Measurements from ENCODE around the gene ITPRIPL2.

ITPRIPL2 gene

DNA sequence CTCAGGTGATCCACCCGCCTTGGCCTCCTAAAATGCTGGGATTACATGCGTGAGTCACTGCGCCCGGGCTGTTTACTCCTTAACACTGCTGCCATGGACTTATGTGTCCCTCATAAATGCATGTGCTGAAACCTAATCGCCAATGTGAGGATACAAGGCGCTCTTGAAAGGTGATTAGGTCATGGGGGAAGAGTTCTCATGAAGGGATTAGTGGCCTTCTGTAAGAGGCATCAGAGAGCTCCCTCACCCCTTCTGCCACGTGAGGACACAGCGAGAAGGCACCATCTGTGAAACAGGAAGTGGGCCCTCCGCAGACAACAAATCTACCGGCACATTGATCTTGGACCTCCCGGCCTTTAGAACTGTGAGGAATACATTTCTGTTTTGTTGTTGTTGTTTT, 19.1 kb downstream of the ITPRIPL2 start:
- TF ChIP-seq JUND (IDR thresholded peaks at IDR 0.05; ENCODE audit: low read depth), result no peak
- in situ Hi-C loops (cut with HindIII; ENCODE audit: low pct_unique_long_range_greater_than_20kb, low sequenced_read_pairs), result no loop called here
- no peak for DNase-seq (ENCODE audit: low read depth in 1 of 2, low spot score in 1 of 2)

DNA sequence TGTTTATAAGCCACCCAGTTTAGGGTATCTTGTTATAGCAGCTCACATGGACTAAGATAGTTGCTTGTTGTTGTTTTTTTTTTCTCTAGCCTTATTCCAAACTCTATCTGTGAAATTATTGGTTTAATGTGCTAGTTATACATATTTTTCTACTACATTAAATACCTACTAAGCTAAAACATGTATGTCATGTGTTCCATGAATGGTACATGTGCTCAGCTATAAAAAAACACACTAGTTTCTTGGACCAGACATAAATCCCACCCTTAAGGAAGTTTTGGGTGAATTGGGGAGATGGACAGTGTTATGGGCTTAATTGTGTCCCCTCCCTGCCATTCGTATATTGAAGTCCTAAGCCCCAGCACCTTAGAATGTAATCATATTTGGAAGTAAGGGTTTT, 19.8 kb downstream of the ITPRIPL2 start:
- DNase-seq (ENCODE audit: low read depth in 1 of 2, low spot score in 1 of 2), result no peak
- no peak for TF ChIP-seq JUND (IDR thresholded peaks at IDR 0.05; ENCODE audit: low read depth)
- in situ Hi-C loops (cut with HindIII; ENCODE audit: low pct_unique_long_range_greater_than_20kb, low sequenced_read_pairs), result no loop called here

DNA sequence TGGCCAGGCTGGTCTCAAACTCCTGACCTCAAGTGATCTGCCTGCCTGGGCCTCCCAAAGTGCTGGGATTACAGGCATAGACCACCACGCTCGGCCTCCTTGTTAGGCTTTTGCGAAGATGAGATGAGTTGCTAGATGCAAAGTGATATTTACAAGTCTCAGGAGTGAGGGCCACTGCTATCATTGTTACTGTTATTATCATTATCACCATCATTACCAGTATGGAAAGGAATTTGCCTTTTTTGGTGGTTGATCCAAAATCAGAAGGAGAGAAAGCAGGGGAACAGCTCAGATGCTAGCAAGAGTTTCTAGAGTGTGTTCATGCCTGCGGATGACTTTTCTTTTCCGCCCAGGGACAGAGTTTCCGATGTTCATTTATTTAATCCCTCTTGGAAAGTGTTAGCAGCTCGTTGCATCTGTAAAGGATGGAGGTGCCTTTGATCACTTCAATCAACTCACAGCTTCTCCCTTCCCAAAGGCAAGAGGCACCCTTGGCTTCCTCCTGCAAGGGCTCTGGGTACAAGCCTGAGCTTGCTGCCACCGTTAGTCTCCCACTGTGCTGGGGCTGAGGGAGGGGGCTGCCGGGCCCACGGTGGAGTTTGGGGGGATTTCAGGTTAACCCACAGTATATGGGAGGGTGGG, 21.6 kb downstream of the ITPRIPL2 start:
- TF ChIP-seq JUND (IDR thresholded peaks at IDR 0.05; ENCODE audit: low read depth), result no peak
- no peak for DNase-seq (ENCODE audit: low read depth in 1 of 2, low spot score in 1 of 2)
- in situ Hi-C loops (cut with HindIII; ENCODE audit: low pct_unique_long_range_greater_than_20kb, low sequenced_read_pairs), result no loop called here

DNA sequence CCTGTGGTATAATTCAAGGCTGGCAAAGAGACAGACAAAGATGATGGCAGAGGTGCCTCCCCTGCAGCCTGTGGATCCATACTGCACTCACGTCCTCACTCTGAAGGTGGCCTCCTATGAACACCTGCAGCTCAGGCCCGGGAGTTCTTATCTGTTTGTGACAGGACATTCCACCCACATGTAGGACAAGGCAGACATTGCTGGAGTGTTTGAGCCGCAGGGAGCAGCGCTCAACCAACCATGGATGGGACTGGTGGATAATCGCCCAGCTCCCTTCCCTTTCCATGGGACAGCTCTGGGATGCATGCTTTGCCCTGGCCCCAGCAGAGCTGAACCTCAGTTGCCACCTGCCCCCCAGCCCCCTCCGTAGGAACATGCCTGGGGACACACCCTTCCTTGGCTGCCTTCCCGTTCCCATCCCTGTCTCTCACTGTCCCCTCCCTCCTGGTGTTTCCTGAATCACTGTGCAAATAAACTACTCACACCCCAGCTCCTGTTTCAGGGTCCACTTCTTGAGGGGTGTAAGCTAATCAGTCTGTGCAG, 22.2 kb downstream of the ITPRIPL2 start:
- peak in 1 of 2 experiments; percentile 53 for DNase-seq (ENCODE audit: low read depth in 1 of 2, low spot score in 1 of 2)
- no peak for TF ChIP-seq JUND (IDR thresholded peaks at IDR 0.05; ENCODE audit: low read depth)
- in situ Hi-C loops (cut with HindIII; ENCODE audit: low pct_unique_long_range_greater_than_20kb, low sequenced_read_pairs), result no loop called here

DNA sequence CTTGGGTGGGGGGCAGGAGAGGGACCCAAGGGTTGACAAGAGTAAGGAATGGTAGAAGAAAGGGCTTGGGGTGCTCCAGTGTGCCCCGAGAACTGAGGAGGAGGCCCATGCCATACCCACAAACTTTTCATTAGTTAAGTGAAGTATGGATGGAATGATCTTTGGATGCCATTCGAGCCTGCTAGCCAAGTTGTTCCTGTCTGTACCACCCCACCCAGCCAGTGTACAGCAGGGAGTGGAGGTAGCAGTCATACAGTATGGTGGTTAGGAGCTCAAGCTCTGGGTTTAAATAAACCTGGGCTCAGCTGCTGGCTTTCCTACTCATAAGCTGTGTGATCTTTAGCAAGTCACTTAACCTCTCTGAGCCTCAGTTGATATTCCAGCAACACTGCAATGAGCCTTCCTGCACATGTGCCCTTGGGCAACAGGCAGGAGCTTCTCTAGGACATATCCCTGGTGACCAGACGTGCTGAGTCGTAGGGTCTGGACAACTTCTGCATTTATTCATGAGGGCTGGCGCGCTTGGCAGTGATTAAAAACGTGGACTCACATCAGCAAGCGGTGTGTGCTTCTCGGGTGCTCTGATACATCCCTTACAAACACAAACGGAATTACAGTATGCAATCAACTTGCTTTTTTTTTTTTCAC, 22.9 kb downstream of the ITPRIPL2 start:
- DNase-seq (ENCODE audit: low read depth in 1 of 2, low spot score in 1 of 2), result no peak
- in situ Hi-C loops (cut with HindIII; ENCODE audit: low pct_unique_long_range_greater_than_20kb, low sequenced_read_pairs), result no loop called here

DNA sequence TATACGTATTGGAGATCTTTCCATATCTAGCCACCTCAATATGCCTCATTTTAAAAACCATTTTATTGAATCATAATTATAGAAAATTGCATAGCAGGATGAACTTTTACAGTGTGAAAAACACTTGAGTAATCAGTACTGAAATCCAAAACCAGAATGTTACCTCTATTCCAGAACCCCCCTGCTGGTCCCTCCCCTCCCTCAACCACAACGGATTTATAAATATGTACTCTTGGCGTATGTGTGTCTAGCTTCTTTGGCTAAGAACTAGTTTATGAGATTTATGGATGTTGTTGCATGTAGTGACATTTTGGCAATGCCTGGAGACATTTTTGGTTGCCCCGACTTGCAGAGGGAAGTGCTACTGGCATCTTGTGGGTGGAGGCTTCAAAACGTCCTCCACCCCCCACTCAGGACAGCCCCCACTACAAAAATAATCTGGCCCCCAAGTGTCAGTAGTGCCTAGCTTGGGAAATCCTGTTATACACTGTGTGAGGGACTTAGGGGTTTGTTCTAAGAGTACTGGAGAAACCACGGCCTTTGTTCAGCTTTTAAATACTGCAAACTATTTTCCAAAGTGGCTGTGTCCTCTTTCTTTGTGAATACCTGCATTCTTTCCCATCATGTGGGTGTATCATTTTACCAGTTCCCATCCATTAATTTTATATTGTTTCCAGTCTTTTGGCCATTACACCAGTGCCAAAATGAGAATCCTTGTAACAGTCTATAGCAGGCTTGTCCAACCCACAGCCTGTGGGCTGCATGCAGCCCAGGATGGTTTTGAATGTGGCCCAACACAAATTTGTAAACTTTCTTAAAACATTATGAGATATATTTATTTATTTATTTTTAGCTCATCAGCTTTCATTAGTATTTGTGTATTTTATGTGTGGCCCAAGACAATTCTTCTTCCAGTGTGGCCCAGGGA, 23.7 kb downstream of the ITPRIPL2 start:
- in situ Hi-C loops (cut with HindIII; ENCODE audit: low pct_unique_long_range_greater_than_20kb, low sequenced_read_pairs), result no loop called here
- peak in 1 of 2 experiments; percentile 84 for DNase-seq (ENCODE audit: low read depth in 1 of 2, low spot score in 1 of 2)
- no peak for TF ChIP-seq JUND (IDR thresholded peaks at IDR 0.05; ENCODE audit: low read depth)

More for the DNA sequence above, 22.9 kb downstream of the ITPRIPL2 start:
- no peak for TF ChIP-seq JUND (IDR thresholded peaks at IDR 0.05; ENCODE audit: low read depth)

DNA sequence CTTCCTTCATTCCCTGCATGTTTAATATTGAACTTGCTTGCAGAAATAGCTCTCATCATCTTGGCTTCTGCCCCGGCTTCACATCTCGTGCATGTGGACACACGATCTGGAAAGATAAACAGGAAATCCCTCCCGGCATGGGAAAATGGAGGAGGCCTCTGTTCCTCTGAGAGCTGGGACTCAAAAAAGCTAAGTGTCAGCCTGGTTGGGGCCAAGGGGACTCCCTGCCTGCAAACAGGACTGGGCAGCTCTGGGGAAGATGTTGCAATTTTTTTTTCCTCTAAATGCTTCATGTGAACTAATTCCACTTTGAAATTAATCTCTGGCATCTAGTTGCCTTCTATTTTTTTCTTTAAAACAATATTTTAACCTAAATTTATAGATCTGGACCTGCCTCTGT, 24.8 kb downstream of the ITPRIPL2 start:
- in situ Hi-C loops (cut with HindIII; ENCODE audit: low pct_unique_long_range_greater_than_20kb, low sequenced_read_pairs), result no loop called here
- TF ChIP-seq JUND (IDR thresholded peaks at IDR 0.05; ENCODE audit: low read depth), result no peak
- peak in 1 of 2 experiments; percentile 80 for DNase-seq (ENCODE audit: low read depth in 1 of 2, low spot score in 1 of 2)

DNA sequence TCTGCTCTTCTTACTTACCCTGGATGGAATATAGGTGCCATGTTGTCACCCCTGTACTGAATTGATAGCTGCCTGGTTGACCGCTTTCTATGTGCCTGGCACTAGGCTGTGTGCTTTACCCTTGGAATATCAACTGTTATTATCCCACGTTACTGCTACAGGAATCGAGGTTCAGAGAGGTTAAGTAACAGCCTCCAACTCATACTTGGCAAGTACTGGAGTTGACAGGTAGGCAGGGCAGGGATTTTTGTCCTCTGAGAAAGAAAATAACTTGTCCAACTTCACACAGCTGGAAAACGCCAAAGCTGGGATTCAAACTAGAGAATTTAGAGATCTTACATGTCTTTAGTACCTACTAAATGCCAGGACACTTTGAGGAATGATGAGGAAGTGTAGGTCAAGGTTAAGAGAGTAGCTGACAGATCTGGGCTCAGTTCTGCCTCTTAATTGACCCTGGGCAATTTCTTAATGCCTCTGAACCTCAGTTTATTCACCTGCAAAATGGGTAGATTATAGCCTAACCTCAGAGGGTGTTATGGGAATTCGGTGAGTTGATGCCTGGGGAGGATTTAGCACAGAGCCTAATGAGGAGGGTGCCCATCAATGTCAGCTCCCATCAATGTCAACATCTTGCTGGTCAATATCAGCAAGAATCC, 25.8 kb downstream of the ITPRIPL2 start:
- in situ Hi-C loops (cut with HindIII; ENCODE audit: low pct_unique_long_range_greater_than_20kb, low sequenced_read_pairs), result no loop called here
- DNase-seq (ENCODE audit: low read depth in 1 of 2, low spot score in 1 of 2), result no peak
- no peak for TF ChIP-seq JUND (IDR thresholded peaks at IDR 0.05; ENCODE audit: low read depth)

DNA sequence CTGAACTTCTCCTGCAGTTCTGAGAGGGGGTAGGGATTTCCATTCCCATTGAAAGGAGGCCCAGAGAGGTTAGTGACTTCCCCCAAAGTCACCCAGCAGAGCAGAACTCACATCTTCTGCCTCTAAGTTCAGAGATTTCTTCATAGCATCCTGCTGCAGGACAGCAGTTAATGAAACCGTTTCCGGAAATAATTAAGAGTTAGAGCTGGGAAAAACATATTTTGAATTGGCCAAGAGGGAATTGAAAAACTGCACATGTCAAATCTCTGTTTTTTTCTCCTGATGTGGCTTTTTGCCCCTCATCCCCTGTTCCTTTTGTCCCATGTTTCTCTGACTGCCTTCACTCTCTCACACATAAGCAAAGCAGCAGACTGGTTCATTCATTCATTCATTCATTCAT, 26.6 kb downstream of the ITPRIPL2 start:
- DNase-seq (ENCODE audit: low read depth in 1 of 2, low spot score in 1 of 2), result no peak
- in situ Hi-C loops (cut with HindIII; ENCODE audit: low pct_unique_long_range_greater_than_20kb, low sequenced_read_pairs), result no loop called here
- no peak for TF ChIP-seq JUND (IDR thresholded peaks at IDR 0.05; ENCODE audit: low read depth)

DNA sequence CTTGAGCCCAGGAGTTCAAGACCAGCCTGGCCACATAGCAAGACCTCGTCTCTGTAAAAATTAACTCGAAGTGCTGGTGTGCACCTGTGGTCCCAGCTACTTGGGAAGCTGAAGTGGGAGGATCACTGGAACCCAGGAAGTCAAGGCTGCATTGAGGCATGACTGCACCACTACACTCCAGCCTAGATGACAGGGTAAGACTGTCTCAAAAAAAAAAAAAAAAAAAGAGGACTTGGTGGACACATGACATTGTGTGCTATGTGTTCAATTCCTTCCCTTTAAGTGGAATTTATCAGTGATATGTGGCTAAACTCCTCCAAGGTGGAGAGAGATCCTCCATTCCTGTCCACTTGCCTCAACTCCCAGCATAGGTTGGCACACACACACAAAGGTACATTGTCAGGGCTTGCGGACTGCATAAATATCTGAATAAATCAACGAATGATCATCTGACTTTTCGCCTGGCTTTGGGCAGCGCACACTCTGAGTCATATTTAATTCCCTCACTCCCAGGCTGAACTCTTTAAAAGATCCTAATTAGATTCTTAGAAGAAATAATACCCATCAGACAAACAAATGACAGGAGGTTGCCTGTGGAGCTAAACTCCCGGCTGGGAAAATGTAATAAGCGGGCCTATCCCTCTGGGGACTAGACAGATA, 29.3 kb downstream of the ITPRIPL2 start:
- TF ChIP-seq JUND (IDR thresholded peaks at IDR 0.05; ENCODE audit: low read depth), result no peak
- in situ Hi-C loops (cut with HindIII; ENCODE audit: low pct_unique_long_range_greater_than_20kb, low sequenced_read_pairs), result no loop called here
- no peak for DNase-seq (ENCODE audit: low read depth in 1 of 2, low spot score in 1 of 2)

DNA sequence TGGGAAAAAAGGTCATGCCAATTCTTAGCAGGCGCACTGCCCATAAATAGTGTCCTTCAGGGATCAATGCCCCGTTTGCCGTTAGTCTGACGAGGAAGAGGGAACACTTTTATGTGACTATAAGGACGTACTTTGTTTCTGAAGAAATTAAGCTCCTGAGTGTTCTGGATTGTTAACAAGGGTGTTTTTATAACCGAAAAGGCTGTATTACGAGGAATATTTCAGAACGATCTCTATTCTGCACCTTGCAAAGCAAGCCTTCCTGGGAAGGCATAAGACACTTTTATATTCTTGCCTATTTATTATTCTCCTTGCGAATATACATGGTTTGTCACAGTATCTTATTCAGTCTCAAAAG, 29.8 kb downstream of the ITPRIPL2 start:
- DNase-seq (ENCODE audit: low read depth in 1 of 2, low spot score in 1 of 2), result no peak
- TF ChIP-seq JUND (IDR thresholded peaks at IDR 0.05; ENCODE audit: low read depth), result no peak
- in situ Hi-C loops (cut with HindIII; ENCODE audit: low pct_unique_long_range_greater_than_20kb, low sequenced_read_pairs), result no loop called here

DNA sequence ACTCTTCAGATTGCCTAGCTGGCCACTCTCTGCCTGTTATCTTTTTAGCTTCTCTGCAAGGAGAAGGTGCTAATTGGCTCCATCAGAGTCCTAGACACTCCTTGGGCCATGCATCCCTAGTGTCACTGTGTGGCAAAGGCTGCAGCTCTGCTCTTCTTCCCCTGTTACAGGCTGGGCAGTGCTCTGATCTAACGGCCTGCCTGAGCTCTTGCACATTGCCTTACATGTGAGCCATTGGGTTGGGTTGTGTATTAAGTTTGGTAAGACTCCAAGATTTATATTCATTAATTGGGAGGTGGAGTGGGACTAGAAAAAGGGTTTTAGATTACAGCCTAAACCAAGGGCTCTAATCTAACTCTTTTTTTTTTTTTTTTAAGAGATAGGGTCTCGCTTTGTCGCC, 31.2 kb downstream of the ITPRIPL2 start:
- no peak for TF ChIP-seq JUND (IDR thresholded peaks at IDR 0.05; ENCODE audit: low read depth)
- in situ Hi-C loops (cut with HindIII; ENCODE audit: low pct_unique_long_range_greater_than_20kb, low sequenced_read_pairs), result no loop called here
- no peak for DNase-seq (ENCODE audit: low read depth in 1 of 2, low spot score in 1 of 2)

Data from T47D (cell line).